Occipital lobe (tissue), 2 donors: ENCODE measurements around the gene HSF2BP. TPM values are rescaled to one million over a fixed set of nuclear protein-coding genes. Genes with fewer than 3 reads are reported as not detected.
"Not testable (repeated sequence)": the region's sequence is repeated elsewhere in the genome, so short reads cannot be mapped to it uniquely, and the experiment has no call there.

Experiments
- DNase-seq: peaks from one replicate; lab custom pipeline; 2025; lab: John Stamatoyannopoulos, UW
- total RNA-seq: library from RNA; depleted of rRNA; stranded (reverse); fragments of >200 nt; gene quantifications from one replicate; pipeline ENCODE4 v1.2.3, GENCODE V29; 2014

Gene HSF2BP
- total RNA-seq, 1 donor from 2014 or later = 3.9 TPM

DNA sequence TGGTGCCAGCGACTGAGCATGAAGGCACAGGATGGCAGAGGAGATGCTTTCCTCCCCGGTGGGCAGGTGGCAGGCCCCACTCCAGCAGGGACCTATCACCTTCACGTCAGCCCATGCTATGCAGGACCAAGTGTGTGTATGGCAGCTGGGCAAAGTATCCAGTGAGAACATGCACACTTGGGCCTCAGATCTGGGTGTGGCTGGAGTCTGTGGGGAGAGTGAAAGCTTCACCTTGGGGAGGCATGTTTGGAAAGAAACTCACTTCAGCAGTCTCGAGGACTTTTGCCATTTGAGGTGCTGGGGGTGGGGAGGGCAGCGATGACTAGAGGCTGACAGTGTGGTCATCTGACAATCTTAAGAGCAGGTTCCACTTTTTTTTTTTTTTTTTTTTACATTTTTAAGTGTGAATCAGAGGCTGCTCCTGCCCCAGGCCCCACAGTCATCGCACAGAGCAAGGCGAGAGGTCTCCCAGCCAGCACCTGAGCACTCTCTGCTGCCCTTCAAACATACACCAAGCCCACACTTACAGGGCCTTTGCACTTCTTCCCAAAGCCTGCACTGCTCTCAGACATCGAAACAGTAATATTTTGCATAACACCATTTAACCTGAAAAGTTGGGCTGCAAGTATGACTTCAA lies 136.7 kb downstream of the HSF2BP start:
- not testable (repeated sequence) for DNase-seq

- not testable (repeated sequence) for DNase-seq
These were observed 141.6 kb downstream of the HSF2BP start for GRCh38 chr21:43517701-43518100.

DNA sequence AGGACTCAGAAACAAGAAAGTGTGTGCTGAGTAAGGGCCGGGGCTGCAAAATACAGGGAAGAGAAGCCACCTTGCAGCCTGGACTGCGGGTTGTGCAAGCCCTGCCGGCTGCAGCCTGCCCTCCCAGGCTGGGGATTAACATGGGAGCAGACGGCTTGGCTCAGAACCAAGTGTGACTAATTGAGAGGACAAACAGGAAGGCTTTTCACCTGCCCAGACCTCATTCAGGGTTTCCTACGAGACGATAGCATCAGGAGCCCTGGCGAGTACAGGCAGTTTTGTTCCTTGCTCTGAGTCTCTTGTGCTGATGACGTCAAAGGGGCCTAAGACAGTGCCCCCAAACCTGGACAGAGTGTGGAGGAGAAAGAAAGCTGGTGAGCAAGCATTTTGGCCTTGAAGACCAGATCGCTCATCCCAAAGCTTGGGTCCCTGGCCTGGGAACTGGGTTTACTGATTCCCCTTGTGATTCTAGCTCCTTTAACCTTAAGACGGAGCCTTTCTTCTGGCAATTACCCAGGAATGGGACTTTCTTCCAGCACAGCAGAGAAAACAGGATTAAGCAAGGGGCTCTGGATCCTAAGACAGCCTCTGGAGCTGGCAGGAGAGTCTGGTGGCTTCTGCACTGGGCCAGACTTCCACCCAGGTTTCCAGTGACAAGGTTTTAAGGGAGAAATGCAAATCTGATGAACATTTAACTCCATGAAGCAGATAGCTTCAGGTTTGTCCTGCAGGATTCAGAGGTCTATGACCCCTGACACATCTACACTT lies 142.2 kb downstream of the HSF2BP start:
- not testable (repeated sequence) for DNase-seq

DNA sequence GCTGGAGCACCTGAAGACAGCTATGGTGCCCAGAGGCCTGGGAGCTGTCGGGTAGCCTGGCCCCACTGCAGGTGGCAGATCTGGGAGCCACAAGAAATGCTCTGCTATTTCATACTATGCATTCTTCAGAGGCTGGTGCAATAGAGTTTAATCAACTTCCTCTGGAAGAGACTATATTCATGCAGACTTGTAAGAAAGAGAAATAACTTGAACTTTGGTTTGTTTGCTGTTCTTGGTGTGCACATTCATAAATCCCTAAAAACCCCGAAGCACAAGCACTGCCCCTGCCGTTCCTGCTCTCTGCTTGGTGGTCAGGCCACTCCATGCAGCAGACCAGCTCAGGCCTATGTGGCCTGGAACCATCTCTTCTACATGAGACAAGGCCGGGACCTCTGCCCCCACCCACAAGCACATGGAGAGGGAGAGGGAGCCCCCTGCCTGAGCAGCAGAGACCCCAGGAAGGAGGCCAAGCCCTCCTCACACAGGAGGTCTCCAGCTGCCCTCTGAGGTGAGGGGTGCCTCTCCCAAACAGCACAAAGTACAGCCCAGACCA lies 142.9 kb downstream of the HSF2BP start:
- not testable (repeated sequence) for DNase-seq

- DNase-seq = not testable (repeated sequence)
These were observed 144.5 kb downstream of the HSF2BP start for GRCh38 chr21:43514834-43515233.

GRCh38 chr21:43513023-43513422 lies 146.3 kb downstream of the HSF2BP start:
- DNase-seq = not testable (repeated sequence)

DNA sequence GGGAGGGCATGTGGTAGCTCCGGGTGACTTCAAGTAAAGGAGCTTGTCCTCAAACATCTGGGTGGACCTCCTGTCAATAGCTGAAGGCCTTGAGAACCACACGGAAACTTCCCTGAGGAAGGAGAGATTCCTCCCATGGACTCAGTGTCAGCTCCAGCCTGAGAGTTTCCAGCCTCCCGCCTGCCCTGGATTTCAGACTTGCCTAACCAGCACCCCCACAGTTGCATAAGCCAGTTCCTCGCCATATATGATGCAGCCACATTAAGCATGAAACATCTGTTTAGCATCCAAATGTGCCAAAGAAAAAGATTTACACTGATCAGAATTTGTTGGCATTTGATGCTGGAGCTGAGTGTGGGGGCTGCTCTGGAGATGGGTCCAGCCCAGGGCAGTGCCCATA lies 148.1 kb downstream of the HSF2BP start:
- DNase-seq = not testable (repeated sequence)

GRCh38 chr21:43510669-43511068 lies 148.6 kb downstream of the HSF2BP start:
- DNase-seq = not testable (repeated sequence)

DNA sequence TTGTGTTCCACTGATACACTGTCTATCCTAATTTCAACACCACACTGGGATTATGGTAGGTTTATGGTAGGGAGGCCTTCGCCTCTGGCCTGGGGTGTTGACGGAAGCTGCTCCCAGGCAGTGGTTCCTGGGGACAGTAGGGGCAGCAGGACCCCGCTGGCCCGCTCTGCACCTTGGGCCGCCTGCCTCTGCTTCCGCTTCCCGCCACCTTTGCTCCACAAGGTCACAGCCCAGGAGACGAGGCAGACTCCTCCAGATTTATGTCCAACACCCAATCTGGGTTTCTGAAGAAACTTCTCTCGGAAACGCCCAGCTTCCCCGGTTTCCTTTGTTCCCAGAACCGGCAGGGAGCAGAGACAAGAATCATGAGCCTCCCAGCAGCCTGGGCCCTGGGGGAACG lies 155.4 kb downstream of the HSF2BP start:
- not testable (repeated sequence) for DNase-seq

- not testable (repeated sequence) for DNase-seq
These were observed 156.1 kb downstream of the HSF2BP start for GRCh38 chr21:43503075-43503750.

- DNase-seq = not testable (repeated sequence)
These were observed 156.7 kb downstream of the HSF2BP start for GRCh38 chr21:43502407-43503071.

- DNase-seq = not testable (repeated sequence)
These were observed 160.4 kb downstream of the HSF2BP start for GRCh38 chr21:43498924-43499323.

- not testable (repeated sequence) for DNase-seq
These were observed 161.2 kb downstream of the HSF2BP start for GRCh38 chr21:43498065-43498464.

- not testable (repeated sequence) for DNase-seq
These were observed 164.8 kb downstream of the HSF2BP start for GRCh38 chr21:43494279-43495012.

- not testable (repeated sequence) for DNase-seq
These were observed 165.8 kb downstream of the HSF2BP start for GRCh38 chr21:43493471-43493870.

DNA sequence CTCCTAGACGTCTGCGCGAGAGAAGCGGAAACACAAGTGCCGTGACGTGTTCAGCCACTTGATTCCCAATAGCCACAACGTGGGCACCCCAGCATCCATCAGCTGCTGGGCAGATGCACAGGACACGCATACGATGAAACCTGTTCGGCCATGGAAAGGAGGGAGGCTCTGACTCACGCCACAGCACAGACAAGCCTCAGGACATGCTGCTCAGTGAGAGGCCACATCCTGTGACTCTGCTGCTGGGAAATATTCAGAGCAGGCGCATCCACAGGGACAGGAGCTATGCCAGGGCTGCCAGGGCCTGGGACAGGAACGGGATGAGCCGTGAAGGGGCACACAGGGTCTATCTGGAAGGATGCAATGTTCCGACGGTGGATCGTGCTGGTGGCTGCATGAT lies 171.1 kb downstream of the HSF2BP start:
- DNase-seq = not testable (repeated sequence)

- DNase-seq = not testable (repeated sequence)
These were observed 173.2 kb downstream of the HSF2BP start for GRCh38 chr21:43486051-43486450.

- not testable (repeated sequence) for DNase-seq
These were observed 174.3 kb downstream of the HSF2BP start for GRCh38 chr21:43485016-43485415.

GRCh38 chr21:43479197-43479596 lies 180.1 kb downstream of the HSF2BP start:
- DNase-seq = not testable (repeated sequence)
